T-helper 1 cell (primary cell): ENCODE data around the gene TGFB3.
"Not testable (repeated sequence)": the region's sequence is repeated elsewhere in the genome, so short reads cannot be mapped to it uniquely, and the experiment has no call there.

Experiments used
- DNase-seq, 5 donors: peaks; one replicate each; pipeline ENCODE4 v3.0.0-alpha.2; 2012 to 2020
- total RNA-seq, 4 donors: gene quantifications; one replicate each; lab custom pipeline; 2026; lab: John Stamatoyannopoulos, UW

Gene TGFB3
- 4.3 to 8.8 (median 7.6) reads per million in 4 donors for total RNA-seq

- DNase-seq = peak in 4 of 5 donors; percentile 41 to 58 (median 50)
Observed at GRCh38 chr14:75981426-75982265, at the start of gene TGFB3. Gene TGFB3, minus strand, starts transcription at chr14:75981995. Its CDS starts 1,102 bp downstream, at chr14:75980893.

GRCh38 chr14:76024211-76024907, 42.6 kb upstream of the TGFB3 start:
- no peak for DNase-seq

DNA sequence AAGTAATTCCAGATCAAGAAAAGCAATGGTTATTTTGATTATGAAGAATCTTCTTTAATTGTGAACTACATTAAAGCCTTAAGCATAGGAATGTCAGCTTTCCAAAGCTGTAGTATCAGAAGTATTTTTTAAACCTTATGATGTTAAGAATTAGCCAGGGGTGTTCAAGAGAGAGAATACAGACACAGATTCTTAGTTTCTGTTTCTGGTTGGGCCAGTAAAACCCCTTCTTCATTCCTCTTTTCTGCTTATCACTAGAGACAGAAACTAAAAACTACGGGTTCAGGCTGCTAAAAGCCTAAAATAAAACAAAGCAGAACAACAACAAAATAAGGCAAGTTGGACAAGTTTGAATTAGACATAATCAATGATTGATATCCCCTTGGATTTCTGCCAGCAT, 42.0 kb upstream of the TGFB3 start:
- no peak for DNase-seq

DNA sequence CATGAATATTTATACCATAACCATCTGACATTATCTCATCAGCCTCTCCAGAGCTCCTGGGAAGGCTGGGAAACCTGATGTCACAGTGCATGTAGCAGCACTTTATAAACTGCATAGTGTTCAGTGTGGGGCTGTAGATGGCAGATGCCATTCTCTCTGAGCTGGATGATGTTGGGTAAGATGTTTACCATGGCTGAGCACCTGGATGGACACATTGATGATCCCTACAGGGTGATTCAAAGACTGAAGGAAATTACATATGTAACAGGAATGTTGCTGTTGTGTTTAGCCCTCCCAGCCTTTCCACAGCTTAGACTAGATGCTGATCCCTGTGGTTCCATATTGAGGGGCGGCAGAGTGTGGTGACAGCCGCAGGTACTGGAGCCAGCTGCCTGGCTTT, 41.2 kb upstream of the TGFB3 start:
- DNase-seq = no peak

GRCh38 chr14:76019676-76020075, 37.9 kb upstream of the TGFB3 start:
- DNase-seq = no peak

GRCh38 chr14:76015668-76016067, 33.9 kb upstream of the TGFB3 start:
- DNase-seq = no peak

- no peak for DNase-seq
Observed at GRCh38 chr14:76015191-76015590, 33.4 kb upstream of the TGFB3 start.

DNA sequence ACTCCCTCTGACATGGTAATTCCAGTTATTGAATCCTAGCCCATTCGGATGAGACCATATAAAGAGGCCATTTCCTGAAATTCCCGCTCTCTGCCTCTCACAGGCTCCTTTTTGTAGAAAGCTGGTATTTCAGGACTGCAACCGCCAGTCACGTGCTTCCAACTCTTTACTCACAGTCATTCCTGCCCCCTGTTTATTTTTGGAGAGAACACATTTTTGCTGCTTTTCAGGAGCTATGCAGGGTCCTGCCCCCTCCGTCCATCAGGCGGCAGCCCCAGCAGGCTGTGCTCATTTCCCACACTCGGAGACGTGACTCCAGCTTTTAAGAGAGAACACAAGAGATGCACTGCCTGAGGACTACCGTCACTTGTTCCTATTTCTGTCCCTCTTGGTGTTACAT, 30.6 kb upstream of the TGFB3 start:
- no peak for DNase-seq

DNA sequence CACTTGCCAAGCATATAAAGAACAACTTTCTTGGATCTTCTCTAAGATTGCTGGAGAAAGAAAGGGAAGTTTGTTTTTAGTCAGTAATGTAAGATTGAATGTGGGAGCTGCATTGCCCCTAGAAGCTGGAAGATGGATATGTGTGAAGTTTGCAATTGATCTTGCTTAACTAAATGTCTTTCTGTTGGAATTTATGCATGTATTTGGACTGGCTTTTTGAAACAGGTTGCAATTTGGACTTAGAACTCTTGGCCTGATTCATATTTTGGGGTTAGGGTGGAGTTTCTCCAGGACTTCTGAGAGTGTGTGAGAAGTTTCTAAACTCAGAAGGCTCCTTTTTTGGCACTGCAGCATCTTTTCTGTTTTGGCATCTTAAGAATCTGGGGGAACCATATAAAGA, 30.1 kb upstream of the TGFB3 start:
- DNase-seq = no peak

DNA sequence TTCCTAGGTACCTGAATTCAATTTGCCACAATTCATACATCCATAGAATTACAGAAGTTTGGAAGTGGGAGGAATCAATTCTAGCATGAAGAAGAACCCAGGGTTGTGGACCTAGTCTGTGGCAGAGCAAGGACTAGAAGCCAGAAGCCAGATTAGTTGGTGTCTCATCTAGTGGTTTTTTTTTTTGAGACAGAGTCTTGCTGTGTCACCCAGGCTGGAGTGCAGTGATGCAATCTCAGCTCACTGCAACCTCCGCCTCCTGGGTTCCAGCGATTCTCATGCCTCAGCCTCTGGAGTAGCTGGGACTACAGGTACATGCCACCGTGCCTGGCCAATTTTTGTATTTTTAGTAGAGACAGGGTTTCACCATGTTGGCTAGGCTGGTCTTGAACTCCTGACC, 27.8 kb upstream of the TGFB3 start:
- not testable (repeated sequence) for DNase-seq

GRCh38 chr14:76007852-76008251, 26.1 kb upstream of the TGFB3 start:
- no peak for DNase-seq

GRCh38 chr14:76007379-76007778, 25.6 kb upstream of the TGFB3 start:
- DNase-seq = no peak

- no peak for DNase-seq
Observed at GRCh38 chr14:76006253-76006652, 24.5 kb upstream of the TGFB3 start.

GRCh38 chr14:76002383-76002782, 20.6 kb upstream of the TGFB3 start:
- no peak for DNase-seq

GRCh38 chr14:75999511-76000190, 17.9 kb upstream of the TGFB3 start:
- no peak for DNase-seq

- no peak for DNase-seq
Observed at GRCh38 chr14:75996488-75996887, 14.7 kb upstream of the TGFB3 start.

- no peak for DNase-seq
Observed at GRCh38 chr14:75995372-75996041, 13.7 kb upstream of the TGFB3 start.

DNA sequence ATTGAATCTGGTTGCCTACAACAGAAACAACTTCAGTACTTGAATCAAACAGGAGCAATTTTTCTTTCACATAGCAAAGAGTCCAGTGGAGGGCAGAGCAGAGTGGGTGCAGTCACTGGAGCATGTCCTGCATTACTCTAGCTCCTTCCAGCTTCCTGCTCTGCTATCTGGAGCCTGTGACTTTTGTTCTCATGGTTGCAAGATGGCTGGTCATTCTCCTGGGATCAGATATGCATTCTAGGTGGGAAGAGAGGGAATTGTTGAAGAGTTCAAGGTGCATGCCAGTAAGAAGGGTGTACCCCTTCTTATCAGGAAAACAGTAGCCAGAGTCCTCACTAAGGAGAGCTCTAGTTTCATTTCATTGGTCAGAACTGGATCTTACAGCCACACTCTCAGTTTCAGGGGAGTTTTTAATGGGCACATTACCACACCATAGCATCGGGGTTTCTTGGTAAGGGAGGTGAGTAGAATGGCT, 11.8 kb upstream of the TGFB3 start:
- no peak for DNase-seq

DNA sequence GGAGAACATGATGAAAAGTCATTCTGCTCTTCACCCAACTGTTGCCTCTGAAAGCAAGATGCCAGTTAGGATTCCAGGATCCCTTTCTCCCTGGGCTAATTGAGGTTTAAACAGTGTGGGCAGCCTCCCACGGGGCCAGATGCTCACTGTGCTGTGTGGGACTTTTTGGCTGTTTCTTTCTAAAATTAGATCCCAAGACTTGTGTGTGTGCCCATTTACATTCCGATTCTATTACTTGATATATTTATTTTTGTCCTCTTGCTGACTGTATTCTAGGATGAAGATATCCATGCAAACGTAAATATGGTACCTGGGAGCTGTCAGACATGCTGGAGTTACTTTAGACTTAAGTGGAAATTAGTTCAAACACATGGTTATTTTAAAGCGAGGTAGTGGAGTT, 10.0 kb upstream of the TGFB3 start:
- no peak for DNase-seq

GRCh38 chr14:75990297-75990696, 8.5 kb upstream of the TGFB3 start:
- DNase-seq = no peak

- DNase-seq = no peak
Observed at GRCh38 chr14:75989134-75989533, 7.3 kb upstream of the TGFB3 start.

GRCh38 chr14:75987201-75987970, 5.6 kb upstream of the TGFB3 start:
- no peak for DNase-seq
